ENCODE results near the gene TMEM161B.
"Not testable (repeated sequence)": the region's sequence is repeated elsewhere in the genome, so short reads cannot be mapped to it uniquely, and the experiment has no call there.

The TMEM161B gene

DNA sequence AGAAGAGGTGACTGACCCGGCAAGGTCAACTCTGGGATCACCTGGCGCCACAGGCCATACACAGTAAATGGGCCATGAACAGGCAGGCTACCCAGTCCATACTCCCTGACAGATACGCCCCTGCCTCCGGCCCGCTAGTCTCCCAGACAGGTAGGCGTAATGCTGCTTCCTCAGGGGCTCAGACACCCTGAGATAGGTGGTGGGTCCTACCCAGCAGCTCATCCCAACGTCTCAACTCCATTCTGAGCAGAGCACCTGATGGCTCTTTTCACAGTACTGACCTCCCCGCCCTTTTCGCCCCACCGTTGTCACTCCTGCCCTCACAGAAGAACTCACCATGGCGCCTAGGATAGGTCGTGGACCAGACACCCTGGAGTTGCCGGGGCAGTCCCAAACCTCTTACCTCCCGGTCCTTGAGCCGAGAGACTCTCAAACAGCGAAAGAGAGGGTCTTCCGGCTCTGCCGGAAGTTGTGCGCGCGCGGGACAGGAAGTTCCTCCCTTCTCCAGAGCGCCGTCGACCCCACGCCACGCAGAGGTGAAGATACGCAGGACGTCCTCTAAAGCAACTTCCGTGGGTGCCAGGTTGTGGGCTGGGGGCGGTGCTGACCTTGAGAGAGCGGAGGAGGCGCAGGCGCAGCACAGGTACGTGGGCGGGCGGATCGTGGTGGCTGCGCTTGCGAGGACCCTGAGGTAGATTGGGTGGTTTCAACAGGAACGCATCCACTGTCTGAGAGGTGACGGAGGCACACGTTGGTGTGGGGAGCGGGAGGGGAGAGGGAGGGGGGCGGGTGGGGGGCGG, at the start of gene TMEM161B:
Gene TMEM161B, minus strand, starts transcription at position 461 of the 800 bp plus-strand sequence. Its CDS starts 122 bp downstream, at position 339.
- peak; percentile 87 for DNase-seq

GRCh38 chr5:88304356-88304755, 35.7 kb upstream of the TMEM161B start:
- DNase-seq: no peak

DNA sequence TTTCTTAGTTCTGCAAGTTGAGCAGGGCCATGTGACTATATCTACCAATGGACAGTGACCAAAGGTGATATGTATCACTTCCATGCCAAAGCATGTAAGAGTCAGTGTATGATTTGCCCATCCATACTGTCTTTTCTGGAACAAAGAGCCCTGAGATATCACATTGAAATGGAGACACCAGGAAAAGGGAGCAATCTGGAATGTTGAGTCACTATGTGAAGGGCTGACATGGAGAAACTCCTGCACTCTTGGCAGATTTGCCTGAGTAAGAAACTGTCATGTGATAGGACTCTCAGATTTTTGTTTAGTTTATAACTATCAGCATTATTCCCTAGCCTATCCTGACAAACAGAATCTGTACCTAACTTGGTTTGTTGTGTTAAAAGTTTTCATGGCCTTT, 29.8 kb upstream of the TMEM161B start:
- peak; percentile 11 for DNase-seq

DNA sequence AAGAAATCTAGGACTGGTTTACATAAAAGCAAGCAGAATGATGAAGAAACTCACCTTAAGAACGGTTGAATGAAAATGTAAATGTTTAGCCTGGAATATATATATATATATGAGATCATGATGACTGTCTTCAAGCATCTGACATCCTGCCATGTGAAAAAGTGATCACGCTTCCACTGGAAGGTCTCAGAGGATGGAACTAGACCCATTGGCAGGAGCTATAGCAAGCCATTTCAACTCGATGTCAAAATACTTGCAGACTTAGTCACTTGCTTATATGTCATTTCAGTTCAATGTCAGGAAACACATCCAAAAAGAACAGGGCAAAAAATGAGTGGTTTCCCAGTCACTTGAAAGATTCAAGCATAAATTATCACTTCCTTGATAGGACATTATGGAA, 22.2 kb upstream of the TMEM161B start:
- peak; percentile 17 for DNase-seq

- no peak for DNase-seq
Measured at GRCh38 chr5:88288528-88289197, 20.0 kb upstream of the TMEM161B start.

DNA sequence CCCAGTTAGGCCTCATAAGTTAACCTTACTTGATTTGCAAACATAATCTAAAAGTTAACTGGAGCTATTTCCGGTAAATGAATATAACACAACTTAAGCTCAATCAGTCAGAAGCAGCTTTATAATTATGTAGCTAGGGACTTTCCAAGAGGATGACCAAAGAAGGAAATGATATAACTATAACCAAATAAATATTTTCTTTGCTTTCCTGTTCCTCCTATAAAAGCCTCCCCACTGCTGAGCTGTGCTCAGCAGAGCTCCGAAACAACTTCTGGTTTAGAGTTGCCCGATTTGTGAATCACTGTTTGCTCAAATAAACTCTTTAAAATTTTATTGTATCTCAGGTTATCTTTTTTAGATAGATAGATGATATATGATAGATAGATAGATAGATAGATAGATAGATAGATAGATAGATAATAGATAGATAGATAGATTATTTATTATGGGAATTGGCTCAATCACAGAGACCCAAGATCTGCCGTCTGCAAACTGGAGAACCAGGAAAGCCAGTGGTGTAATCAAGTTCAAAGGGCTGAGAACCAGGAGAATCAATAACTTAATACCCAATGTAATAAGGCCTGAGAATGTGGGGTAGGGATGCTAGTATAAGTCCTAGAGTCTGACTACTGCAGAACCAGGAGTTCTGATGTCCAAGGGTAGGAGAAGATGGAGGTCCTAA, 19.3 kb upstream of the TMEM161B start:
- no peak for DNase-seq

DNA sequence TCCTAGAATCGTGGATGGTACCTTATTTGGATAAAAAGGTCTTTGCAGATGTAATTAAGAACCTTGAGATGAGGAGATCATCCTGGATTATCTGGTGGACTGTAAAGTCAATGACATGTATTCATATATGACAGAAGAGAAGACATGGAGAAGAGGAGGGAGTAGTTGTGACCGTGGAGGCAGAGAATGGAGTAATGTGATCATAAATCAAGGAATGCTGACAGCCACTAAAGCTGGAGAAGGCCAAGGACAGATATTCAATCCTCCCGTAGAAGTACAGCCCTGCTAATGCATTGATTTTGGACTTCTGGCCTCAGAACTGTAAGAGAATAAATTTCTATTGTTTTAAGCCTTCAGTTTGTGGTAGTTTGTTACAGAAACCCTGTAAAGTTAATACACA, 18.7 kb upstream of the TMEM161B start:
- DNase-seq: no peak

GRCh38 chr5:88283690-88284089, 15.0 kb upstream of the TMEM161B start:
- no peak for DNase-seq

DNA sequence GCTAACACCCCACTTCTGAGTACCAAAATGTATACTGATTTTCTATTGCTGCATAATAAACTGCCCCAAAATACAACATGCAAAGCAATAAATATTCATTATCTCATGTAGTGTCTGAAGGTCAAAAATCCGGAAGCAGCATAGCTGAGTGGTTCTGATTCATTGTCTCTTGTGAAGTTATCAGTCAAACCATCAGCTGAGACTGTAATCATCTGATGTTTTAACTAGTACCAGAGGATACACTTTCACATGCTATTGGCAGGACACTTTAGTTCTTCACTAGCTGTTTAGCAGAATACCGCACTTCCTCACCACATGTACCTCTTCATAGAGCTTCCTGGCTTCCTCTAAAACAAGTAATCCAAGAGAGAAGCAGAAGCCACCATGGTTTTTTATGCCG, 12.7 kb upstream of the TMEM161B start:
- no peak for DNase-seq

DNA sequence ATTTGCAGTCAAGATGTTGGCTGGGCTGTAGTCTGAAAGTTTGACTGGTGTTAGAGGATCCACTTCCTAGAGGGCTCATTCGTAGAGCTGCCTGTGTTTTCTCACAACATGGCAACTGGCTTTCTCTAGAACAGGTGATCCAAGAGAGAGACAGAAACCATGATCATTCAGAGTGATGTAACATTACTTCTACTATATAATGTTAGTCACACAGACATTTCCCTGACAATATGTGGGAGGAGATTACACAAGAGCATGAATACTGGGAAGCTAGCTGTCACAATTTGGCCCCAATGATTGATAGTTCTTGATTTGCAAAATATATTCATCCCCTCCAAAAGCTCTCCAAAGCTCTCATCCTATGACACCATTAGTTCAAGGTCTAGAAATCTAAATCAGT, 10.9 kb upstream of the TMEM161B start:
- DNase-seq: no peak

GRCh38 chr5:88276378-88276777, 7.7 kb upstream of the TMEM161B start:
- DNase-seq: no peak

- no peak for DNase-seq
Measured at GRCh38 chr5:88275581-88275980, 6.9 kb upstream of the TMEM161B start.

DNA sequence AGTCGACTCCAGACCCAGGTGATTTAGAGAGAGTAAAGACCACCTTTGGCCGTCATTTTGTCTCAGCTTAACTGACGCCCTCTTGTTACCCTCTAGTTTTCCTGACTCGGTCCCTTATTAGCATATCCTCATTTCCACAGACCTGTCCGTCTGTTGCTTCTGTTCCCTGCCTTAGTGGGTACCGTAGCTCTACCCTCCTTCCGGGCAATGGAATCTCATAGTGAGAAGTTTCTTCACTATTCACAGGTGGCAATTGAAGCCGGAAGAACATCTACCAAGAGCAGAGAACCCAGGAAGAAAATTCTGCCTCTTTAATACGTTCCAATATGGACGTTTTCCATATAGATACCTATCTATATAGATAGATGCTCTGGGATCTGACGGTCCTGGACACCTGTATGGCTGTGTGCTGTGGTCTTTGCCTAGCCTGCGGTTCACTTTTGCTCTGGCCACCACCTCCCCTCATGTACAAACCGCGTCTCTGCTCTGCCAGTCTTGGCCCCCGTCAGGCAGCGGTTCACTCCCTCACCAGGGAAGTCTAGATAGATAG, 652 bp upstream of the TMEM161B start:
- peak; percentile 3 for DNase-seq

- DNase-seq: not testable (repeated sequence)
Measured at GRCh38 chr5:88264565-88264964, 4.1 kb downstream of the TMEM161B start.

DNA sequence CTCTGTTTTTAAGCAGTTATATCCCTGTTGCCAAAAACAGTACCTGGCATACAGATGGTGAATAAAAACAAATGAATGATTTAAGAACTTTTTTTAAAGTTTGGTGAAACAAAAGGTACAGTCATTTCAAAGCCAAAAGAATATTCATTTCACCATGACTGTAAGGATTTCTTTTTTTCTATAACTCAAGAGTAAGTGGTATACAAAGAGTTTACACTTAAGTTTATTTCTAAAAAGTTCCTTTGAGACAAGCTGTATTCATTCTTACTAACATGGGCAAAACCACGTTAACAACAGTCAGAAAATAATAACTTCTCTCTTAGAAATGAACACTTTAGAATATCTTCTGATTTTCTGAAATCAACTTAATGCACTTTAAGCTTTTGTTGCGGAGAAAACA, 5.3 kb downstream of the TMEM161B start:
- no peak for DNase-seq

GRCh38 chr5:88262116-88262515, 6.5 kb downstream of the TMEM161B start:
- peak; percentile 1 for DNase-seq

DNA sequence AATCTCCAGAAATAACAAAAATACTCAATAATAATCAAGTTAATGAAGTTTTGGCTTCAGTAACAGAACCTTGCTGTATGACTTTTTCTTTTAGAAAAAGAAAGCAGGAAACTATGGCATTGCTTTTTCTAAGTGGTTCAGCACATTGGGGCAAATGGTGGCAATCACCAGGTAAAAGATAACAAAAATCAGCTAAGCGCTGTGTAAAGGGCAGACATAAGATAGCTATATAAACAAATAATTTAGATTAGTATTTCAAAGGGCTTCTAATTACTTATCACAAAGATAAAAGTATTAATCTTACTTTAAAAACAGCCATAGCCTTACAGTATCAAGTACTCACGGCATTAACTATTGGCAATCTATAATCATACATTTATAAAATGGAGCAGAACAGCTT, 10.0 kb downstream of the TMEM161B start:
- DNase-seq: no peak

GRCh38 chr5:88256872-88257271, 11.8 kb downstream of the TMEM161B start:
- DNase-seq: no peak

GRCh38 chr5:88256037-88256436, 12.6 kb downstream of the TMEM161B start:
- DNase-seq: no peak

DNA sequence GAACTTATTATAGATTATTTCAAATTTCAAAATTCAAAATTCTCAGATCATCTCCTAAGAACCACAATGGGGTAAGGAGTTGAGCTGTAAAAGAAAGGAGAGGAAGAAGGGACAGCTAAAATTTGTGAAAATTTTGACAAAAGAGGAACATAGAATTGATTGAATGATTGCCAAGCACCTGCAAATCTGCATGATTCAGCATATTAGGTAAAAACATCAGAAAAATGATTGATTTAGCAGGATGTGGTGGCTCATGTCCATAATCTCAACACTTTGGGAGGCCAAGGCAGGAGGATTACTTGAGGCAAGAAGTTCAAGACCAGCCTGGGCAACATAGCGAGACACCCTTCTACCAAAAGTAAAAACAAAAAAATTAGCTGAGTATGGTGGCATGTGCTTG, 14.3 kb downstream of the TMEM161B start:
- DNase-seq: no peak

GRCh38 chr5:88251048-88251711, 17.5 kb downstream of the TMEM161B start:
- DNase-seq: no peak

DNA sequence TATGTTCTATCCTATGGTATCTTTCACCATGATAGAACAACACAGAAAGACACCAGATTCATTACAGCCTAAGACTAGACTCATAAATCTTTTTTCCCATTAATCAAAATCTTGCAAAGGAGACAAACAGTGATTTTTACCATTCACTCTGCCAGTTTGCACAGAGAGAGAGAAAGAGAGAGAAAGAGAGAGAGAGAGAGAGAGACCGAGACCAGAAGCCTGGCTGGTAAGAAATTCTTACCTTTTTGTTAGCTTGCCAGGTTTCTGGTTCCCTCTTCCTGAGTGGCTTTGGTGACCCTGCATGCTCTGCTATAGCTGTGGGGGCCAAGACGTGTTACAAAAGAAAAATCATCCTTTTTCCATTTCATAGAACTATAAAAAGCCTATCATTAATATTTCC, 18.6 kb downstream of the TMEM161B start:
- no peak for DNase-seq
